GM18951 (cell line): Measurements from ENCODE around the gene FLNB.

Source experiments
- POLR2A ChIP-seq: IDR thresholded peaks from 4 replicates; pipeline ENCODE4 v1.6.1; 2011; ENCODE audit warnings: mild to moderate bottlenecking; ENCODE audit not compliant: insufficient read length, insufficient read depth; ENCODE audit errors: extremely low read depth
- in situ Hi-C: fragments of 300-500 bp; cut with MboI; formaldehyde crosslinking; loops from one replicate; pipeline ENCODE4 v1.12.0; 2022; ENCODE audit warnings: low sequenced_read_pairs, mixed read lengths, inconsistent platforms; ENCODE audit not compliant: unreplicated experiment

Gene FLNB

GRCh38 chr3:57968501-57968900 is 39.7 kb upstream of the FLNB start:
- in situ Hi-C loops = no loop called here
- TF ChIP-seq POLR2A = no peak

GRCh38 chr3:57971975-57972374 is 36.2 kb upstream of the FLNB start:
- TF ChIP-seq POLR2A = no peak
- in situ Hi-C loops = no loop called here

- TF ChIP-seq POLR2A = no peak
- in situ Hi-C loops = no loop called here
Measured at GRCh38 chr3:57972531-57973111, 35.6 kb upstream of the FLNB start.

DNA sequence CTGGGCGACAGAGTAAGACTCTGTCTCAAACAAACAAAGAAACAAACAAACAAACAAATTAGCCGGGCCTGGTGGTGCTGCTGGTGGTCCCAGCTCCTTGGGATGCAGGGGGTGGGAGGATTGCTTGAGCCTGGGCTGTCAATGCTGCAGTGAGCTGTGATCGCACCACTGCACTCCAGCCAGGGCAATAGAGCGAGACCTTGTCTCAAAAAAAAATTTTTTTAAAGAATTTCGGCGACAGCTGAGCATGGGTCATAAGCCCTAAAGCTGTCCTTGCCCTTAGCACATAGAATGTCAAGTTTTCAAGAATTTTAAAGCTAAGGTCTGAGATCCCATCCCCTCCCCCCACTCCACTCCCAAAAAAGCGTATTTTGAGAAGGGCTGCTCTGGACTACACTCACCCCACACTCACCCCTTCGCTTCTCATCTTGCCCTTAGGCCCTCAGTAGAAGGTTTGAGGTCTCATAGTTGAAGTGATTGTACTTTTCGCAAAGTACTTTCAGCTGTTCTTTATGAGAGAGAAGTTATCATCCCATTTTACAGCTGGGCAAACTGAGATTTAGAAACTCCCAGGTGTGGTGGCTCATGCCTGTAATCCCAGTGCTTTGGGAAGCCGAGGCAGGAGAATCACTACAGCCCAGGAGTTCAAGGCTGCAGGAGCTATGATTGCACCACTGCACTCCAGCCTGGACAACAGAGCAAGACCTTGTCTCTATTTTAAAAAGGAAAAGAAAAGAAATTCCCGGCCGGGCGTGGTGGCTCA is 34.3 kb upstream of the FLNB start:
- in situ Hi-C loops = no loop called here
- TF ChIP-seq POLR2A = no peak

DNA sequence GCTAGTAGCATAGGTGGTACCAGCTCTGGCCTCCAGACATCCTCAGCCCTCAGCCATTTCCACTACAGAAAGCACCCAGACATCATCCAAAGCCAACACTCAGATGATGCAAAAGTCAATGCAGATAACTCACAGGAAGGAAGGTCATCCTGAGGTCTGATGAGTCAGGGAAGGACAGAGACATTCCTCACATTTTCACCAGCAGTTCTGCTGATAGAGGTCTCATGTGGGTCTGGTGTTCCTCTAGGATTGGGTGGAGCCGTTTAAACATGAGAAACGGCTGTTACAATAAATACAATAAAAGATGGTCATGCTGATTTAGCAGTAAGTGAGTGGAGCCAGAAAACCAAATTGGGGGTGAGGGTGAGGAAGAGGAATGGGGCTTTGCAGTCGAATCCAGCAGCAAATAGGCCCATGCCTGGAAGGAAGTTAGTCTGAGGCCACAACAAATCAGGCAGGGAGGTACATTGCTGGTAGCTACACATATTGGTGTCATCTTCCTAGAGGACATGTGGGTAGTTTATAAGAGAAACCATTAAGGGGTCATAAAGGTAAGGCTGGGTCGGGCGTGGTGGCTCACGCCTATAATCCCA is 33.3 kb upstream of the FLNB start:
- in situ Hi-C loops = no loop called here
- no peak for TF ChIP-seq POLR2A

DNA sequence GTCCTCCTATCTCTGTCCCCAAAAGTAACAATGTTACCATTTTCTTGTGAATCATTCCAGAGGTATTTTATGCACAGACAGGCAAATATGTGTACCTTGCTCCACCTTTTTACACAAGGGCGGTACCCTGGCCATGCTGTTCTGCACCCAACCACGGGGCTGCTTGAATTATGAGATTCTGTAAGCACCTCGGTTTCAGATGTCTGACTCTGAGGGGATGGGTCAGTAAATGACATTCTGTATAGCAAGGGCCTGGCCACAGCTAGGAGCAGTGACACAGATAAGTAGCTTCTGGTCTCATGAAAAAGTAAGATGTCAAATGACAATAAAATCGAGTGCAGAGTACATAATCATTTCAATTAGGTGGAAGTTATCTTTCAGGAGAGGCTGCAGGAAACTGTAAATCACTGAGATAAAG is 30.4 kb upstream of the FLNB start:
- in situ Hi-C loops = no loop called here

GRCh38 chr3:57978316-57978715 is 29.9 kb upstream of the FLNB start:
- in situ Hi-C loops = no loop called here
- no peak for TF ChIP-seq POLR2A

More for the DNA sequence above, 30.4 kb upstream of the FLNB start:
- TF ChIP-seq POLR2A = no peak

GRCh38 chr3:57980416-57980815 is 27.8 kb upstream of the FLNB start:
- TF ChIP-seq POLR2A = no peak
- in situ Hi-C loops = no loop called here

DNA sequence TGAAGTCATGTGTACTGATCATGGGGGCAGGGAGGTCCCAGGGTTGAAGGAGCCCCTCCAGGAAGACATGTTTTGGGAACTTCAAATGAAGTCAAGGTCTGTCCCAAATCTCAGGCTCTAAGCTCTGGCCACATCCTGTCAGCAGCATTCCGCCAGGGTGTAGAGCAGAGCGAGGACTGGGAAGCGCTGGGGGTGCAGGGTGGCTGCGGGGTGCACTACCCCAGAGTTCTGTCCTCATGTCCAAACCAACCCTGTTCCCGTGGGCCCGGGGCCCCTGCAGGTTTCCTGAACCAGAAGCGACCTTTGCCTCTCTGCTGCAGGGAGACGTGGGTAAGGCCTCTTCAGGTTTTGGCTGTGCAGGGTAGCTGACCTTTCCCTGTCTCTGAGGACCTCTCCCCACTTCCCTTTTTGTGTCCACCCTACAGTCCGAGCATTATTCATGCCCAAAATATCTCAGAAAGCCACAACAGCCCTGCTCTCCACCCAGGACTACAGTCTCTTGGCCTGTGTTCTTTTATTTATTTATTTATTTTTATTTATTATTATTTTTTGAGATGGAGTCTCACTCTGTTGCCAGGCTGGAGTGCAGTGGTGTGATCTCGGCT is 26.6 kb upstream of the FLNB start:
- in situ Hi-C loops = no loop called here
- TF ChIP-seq POLR2A = no peak

DNA sequence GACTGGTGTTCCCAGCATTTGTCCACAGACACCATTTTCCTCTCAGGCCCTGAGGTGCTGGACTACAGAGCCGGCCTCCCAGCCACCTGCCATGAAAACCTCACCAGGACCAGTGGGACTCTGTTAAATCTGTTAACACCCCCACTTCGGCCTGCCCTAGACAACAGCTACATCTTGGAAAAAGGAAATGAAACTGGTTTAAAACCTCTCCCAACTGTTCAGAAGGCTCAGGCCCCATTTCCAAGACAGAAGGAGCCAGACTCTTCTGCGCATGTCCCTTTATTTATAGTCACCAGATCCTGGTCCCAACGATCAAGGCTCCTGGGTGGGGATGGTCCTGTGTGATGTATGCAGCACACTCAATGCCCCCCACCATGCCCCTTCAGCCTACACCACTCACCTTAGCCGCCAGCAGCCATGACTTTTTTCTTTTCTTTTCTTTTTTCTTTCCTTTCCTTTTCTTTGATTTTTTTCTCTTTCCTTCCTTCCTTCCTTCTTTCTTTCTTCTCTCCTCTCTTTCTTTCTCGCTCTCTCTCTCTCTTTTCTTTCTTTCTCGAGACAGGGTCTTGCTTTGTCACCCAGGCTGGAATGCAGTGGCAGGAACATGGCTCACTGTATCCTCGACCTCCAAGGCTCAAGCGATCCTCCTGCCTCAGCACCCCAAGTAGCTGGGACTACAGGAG is 25.5 kb upstream of the FLNB start:
- TF ChIP-seq POLR2A = no peak
- in situ Hi-C loops = no loop called here

- in situ Hi-C loops = no loop called here
- TF ChIP-seq POLR2A = peak; percentile 30
Measured at GRCh38 chr3:57983734-57984518, 24.3 kb upstream of the FLNB start.

- in situ Hi-C loops = no loop called here
- TF ChIP-seq POLR2A = no peak
Measured at GRCh38 chr3:57985176-57985983, 22.8 kb upstream of the FLNB start.
